Endothelial cell of hepatic sinusoid (primary cell): ENCODE results near the gene FSD1L.

ENCODE experiments used
- in situ Hi-C: cut with HindIII; loops from 2 replicates; pipeline ENCODE4 v1.10.0; 2017; ENCODE audit warnings: low sequenced_read_pairs

FSD1L gene

DNA sequence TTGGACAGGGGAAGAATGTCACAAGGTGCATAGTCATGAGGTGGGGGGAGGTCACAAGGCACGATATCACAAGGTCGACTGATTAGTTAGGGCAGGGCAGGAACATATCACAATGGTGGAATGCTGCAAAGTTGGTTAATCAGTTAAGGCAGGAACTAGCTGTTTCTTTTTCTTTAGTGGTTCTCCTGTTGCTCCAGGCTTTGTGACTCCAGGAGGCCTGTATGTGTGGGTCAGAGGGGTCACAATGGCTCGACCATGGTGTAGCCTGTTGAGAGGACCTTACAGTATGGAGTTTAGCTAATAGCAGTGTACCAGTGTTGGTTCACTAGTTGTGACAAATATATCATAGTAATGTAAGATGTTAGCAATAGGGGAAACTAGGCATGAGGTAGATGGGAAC is 12.4 kb upstream of the FSD1L start:
- in situ Hi-C loops = no loop called here

DNA sequence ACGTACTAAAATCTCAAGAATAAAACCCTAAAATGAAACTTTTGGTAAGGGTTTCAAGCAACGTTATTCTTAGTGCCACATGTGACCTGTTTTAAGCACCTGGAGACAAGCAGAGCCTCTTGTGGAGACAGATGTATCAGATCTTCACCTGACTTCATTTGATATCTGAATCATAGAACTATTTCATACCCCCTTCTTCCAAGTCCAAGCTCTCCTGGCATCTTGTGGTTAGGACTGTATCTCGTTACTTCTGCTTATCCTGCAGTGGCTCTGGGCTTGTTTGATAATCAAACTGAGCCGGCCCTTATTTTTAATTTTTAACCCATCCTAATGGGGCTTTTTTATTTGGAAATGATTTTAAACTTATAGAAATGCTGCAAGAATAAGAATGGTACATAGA is 11.1 kb upstream of the FSD1L start:
- in situ Hi-C loops = no loop called here

DNA sequence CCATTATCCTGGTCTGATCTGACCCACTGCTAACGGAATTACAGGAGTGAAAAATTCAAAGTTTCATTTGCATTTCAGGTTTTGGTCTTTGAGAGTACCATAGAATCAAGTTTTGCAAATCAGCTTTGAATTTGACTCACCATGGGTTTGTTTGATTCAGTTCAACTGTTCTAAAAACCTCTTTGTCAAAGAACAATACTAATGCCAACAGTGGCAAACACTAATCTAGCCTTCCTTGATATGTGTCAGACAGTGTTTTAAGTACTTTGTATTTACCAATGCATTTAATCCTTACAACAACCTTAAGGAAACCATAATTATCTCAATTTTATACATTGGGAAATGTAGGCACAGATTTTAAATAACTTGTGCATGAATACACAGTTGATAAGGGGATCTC is 10.1 kb upstream of the FSD1L start:
- in situ Hi-C loops = no loop called here

DNA sequence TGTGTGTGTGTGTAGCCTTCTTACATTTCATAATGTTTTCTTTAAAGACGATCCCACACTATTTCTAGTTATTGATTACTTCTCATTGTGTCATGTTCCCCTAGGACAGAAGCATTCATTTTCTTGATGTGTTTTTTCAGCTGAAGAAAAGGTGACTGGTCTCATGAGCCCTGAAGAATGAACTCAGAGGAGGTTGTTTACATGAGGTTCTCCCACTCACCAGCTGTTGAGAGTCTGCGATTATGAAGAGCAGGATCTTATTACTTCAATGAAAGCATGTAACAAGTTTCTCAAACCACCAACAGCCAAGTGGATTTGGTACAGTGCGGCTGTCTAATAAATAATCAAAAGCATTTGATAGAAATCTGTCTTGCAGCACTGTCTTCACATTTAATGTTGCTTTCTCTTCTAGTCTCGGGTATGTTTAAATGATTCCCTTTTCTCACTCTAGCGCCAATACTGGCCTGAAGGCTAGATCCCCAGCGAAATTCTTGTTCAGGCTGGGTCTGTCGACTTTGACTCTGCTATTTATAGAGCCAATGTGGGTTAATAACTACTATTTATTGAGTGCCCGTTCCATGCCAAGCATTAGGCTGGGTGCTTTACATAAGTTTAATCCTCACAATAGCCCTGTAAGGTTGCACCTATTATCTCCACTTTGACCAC is 9.6 kb upstream of the FSD1L start:
- in situ Hi-C loops = no loop called here

DNA sequence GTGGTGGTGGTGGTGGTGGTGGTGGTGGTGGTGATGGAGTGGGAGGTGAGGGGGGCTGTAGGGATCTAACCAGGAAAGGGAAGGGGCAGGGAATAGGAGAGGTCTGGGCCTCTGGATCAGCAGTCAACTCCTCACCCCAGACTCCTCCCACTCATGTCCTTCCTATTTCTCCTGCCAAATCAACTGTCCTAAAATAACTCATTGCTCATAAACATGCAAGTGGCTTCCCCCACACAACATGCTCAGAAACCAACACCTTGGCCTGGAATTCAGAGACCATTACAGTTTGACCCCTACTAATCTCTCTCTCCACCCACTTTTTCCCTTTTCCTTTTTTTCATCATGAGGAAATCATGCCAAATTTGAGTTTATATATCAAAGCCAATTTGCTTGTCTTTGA is 8.4 kb upstream of the FSD1L start:
- in situ Hi-C loops = no loop called here

DNA sequence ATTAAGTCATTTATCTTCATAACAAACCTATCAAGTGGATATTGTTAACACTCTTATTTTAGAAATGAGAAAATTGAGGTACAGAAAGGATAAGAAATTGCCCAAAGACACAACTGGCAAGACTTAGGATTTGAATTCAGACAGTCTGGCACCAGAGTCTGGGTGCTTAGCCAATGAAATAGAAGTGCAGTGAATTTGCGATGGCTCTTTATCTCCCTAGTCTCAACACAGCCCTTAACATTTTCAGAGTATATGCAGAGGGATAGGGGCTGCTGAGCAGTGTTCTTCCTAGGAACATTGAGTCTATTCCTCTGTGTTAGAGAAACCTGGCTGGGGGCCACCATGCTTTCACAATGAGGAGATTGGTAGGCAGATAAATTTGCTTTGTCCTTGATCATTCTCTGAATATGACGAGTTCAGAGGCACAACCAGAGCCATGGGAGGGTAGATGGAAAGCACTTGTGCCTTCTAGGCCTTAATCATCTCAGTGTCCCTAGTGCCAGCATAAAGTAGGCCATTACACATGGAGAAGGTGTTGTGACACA is 6.1 kb upstream of the FSD1L start:
- in situ Hi-C loops = no loop called here

DNA sequence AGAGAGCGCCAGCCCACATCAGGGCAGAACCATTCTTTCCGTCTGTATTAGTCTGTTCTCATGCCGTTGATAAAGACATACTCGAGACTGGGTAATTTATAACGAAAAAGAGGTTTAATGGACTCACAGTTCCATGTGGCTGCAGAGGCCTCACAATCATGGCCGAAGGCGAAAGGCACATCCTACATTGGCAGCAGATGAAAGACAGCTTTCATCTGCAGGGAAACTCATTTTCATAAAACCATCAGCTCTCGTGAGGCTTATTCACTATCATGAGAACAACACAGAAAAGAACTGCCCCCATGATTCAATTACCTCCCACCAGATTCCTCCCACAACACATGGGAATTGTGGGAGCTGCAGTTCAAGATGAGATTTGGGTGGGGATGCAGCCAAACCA is 4.7 kb upstream of the FSD1L start:
- in situ Hi-C loops = no loop called here

DNA sequence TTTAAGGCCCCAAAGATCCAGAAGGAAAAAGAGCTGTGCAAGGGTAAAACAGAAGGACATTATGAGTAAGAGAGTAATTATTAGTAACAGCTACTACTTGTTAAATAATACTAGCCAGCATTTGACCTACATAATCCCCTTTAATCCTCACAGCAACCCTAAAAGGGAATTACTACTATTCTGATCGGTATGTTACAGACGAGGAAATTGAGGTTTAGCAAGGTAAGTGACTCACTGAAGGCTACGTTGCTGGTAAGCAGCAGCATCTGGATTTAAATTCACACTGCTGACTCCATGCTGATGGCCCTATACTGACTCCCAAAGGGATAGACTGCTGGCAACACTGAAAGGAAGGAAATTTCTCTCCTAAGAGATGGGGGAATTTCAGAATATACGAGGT is 3.7 kb upstream of the FSD1L start:
- in situ Hi-C loops = no loop called here

DNA sequence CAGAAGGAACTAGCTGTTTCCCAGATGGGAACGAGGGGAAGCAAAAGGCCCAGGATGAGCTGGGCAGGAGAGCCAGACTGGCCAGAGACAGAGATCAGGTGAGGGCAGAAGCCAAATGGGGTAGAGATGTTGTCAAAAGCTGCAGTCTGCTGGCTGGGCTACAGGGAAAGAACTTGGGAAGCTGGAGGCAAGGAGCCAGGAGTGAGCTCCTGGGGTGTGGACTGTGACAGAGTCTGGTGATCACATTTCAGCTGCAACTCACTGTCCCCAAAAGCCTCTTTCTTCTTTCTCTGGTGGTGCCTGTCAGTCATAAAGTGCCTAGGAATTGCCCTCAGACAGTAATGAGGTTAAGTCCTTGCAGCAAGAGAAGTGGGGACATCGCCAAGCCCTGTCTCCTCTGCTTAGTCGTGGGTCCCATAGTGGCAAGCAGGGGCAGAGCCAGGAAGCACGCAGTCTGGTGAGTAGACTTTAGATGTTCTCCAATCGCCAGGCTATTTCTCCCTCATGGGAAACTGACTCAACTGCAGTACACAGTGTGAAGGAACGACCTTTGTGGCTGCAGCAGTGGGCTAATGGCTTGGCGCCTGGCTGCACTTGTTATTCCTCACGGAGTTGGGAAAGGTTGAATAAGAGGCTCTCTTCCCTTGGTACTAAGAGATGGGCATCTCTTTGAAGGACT is 2.5 kb upstream of the FSD1L start:
- in situ Hi-C loops = no loop called here

DNA sequence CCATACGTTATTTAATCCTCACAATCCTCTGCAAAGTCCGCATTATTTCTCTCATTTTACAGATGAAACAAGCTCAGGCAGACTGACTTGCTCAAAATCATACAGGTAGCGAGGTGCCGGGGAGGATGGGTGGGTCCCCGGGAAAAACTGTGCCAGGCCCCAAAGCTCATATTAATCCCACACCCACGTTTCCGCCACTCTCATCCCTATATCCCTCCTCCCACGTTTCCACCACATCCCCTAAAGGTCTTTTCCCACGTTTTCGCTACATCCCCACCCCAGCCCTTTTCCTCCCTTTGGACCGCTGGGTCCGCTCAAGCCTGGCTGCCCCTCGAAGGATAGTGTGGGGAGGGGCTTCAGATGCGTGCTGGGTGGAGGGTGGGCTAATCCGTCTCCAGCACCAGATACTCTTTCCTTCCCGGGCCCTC is 434 bp upstream of the FSD1L start:
- in situ Hi-C loops = no loop called here

DNA sequence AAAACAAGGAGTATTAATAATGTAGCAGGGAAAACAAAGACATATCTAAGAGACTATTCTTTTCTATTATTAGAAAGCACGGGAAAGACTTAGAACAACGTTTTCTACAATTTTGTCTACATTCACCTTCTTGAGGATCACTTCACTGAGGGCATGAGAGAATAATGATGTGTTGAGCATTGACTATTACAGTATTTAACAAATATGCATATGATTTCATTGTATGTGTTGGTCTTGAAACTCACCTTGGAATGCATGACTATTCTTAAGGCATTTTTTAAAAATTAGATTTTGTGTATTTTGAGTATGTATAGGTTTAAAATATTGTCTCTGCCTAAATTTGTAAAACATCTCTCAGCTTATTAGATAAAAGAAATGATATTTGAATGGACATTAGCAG is 1.2 kb downstream of the FSD1L start:
- in situ Hi-C loops = no loop called here

DNA sequence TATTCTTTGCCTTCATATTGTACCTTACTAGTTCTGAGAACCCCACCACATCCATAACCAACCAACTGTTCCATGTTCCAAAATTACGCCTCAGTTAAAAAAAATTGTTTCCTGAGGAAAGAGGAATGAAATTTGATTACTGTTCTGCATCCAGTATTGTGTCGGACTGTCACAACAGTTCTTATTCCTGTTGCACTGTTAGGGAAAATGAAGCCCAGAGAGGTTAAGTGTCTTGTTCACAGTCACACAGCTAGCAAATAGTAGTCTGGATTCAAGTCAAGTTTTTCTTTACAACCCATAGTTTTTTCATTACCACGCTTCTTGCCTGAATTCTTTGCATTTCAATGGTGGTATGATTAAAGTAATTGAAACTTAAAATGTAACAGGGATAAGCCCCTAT is 4.4 kb downstream of the FSD1L start:
- in situ Hi-C loops = no loop called here

DNA sequence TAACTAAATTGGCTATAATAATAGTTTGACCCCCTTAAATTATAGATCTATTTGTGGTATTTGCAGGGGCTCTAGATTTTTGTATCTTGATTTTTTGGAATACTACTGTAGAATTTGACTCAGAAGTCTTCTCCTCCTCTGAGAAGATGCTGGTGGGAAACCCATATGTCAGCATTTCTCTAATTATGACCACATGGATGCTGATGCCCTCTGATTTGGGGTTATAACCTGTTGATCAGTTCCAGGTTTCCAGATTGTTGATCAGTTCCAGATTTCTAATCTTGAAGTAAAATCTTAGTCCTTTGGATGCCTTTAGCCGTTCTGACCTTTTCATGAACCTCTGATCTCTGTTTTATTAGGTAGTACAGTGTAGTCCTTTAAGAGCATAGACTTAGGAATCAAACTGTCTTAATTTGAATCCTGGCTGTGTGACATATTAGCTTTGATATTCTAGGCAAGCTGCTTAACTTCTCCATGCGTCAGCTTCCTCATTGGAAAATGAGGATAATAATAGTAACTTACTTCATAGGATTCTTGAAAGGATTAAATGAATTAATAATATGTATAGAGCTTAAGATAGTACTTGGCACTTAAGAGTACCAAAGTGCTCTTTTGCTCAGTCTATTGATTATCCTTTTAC is 8.1 kb downstream of the FSD1L start:
- in situ Hi-C loops = no loop called here

DNA sequence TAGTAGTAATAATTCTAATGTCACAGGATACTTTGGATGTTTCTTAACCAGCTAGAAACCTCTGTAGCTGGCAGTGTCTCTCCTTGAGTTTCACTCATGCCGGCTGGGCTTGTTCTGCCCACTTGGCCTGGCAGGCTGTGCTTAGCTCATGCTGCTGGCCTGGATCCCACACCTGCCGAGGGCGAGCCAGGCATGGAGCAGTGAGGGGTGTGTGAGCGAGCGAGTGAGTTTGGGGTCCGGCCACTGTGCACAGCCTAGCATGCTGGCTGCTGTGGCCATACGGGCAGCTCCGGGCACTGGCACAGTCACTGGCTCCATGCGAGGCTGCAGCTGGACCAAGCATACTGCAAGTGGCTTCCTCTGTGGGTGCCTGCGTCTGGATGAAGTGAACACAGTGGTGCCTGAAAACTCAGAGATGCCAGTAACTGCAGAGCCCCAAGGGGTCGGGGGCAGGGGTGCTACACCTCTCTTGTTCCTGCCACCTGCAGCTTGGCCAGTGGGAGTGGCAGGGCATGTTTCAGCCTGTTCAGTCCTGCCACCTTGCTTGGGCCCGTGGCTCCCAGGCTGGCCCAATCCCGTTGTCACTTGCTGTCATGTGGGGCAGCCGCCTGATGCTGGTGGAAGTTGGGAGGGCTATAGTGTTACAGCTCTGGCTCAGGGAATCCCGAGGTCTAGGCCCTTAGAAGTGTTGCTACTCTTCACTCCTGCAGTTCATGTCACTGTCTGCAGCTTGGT is 9.9 kb downstream of the FSD1L start:
- in situ Hi-C loops = no loop called here

DNA sequence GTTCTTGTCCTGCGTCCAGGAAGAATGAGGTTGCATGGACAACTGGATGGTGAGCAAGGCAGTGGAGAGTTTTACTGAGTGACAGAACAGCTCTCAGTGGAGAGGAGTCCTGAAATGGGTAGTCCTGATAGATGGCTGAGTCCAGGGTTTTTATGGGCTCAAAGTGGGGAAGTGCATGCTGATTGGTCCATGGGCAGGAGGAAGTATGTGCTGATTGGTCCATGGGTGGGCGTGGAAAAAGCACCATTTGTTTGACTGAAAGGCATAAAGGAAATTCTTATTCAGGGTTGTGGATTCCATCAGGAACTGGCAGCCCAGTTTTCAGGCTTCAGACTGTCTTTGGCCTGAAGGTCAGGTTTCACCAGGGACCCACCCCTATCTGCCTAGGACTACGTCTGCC is 10.6 kb downstream of the FSD1L start:
- in situ Hi-C loops = no loop called here

DNA sequence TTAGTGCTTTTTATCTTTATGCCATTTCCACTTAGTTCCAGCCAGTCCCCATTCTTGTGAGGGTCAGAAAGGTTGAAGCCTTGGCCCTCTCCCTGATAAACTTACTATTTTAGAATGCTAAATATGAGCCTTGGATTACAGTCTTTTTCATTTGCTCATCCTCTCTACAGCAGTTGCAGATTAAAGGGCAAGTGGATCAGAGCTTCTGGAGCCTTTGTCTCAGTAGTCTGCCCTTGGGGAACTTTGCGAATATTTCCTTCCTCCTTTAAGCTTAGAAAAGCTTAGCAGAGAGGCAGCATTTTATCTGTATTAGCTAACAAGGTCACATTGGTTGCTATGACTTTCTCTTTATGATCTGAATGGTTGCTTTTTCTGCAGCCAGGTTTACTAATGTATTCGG is 11.5 kb downstream of the FSD1L start:
- in situ Hi-C loops = no loop called here

DNA sequence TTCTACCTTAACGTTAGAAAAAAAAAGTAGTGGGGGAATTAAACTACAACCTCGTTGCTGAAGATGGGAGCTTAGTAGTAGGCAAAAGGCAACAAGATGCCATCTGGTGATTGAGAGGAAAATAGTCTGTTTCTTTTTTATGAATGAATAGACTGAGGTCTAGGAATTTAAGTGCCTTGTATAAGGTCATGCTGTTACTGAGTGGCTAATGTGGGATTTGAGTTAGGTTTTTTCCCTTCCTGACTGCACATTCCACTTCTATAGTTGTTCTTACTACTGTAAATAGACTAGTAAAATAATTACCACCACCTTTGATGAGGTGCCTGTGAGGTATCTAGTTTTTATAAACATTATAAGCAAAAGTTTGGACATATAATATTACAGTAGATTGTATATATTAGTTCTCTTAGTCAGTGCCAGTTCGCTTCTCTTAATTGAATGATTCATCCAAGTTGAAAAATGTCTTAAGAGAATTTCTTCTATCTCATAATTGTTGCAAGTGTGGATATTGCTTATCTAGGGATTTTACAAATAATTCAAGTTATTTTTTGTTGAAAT is 19.1 kb downstream of the FSD1L start:
- in situ Hi-C loops = no loop called here

DNA sequence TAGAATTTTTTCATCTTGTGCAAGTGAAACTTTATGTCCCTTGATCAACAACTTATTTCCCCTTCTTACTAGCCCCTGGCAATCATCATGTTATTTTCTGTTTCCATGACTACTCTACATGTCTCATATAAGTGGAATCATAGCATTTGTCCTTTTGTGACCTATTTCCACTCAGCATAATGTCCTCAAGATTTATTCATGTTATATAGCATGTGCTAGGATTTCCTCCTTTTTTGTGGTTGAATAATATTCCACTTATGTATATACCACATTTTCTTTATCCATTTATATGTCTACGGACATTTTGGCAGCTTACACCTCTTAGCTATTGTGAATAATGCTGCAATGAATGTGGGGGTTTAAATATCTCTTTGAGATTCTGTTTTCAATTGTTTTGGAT is 21.0 kb downstream of the FSD1L start:
- in situ Hi-C loops = no loop called here

DNA sequence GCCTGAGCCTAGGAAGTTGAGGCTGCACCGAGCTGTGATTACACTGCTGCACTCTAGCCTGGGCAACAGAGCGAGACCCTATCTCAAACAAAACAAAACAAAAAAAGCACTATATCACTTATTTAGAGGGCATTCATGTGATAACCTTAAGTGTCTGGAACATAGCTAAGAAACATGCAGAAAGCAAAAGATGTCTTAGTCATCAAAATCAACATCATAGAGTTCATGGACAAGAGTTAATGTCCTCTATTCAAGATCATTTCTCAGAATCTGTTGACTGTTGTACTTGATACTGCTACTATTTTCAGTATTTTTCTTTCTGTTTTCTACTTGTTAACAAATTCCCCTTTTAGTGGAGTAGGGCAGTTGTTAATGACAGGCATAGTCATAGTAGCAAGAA is 25.4 kb downstream of the FSD1L start:
- in situ Hi-C loops = no loop called here

DNA sequence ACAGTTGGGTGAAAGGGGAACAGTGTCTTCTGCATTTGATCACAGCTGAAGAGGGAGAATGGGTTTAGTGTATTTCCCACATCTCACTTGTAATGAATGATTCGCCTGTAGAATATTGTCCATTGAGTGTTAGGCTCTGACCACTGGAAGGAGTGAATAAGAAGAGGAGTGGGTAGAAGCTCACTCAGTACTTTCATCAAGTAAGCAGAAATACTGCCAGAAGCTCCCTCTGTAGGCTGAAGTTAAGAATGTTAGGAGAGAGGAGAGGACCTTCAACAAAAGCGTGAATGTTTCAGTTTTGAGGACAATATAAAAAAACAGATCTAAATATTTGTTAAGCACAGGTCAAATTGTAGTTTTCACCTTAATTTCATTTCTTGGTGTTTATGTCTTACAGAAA is 27.5 kb downstream of the FSD1L start:
- in situ Hi-C loops = no loop called here

DNA sequence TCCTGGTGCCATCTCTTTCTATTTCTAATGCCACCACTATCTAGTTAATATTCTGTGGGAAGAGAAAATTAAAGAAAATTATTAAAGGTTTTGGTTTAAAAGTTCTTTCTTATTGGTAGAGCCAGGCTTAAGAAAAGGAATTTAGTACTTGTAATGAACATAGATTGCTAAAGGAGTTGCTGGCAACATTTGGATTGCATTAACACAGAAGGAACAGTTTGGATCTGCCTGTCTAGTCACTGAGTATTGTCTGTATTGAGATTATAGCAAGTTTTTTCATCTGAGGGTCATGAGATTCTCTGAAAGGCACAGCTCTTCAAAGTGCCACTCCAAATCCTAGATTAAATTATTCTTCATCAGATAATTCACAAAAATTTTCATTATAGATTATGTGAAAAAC is 32.0 kb downstream of the FSD1L start:
- in situ Hi-C loops = no loop called here
